Uterus (tissue), 2 donors: ENCODE data around the gene SGK1.

Source experiments
- CTCF ChIP-seq, 4 experiments: fragments of 200-600 bp in 2 of 4; fragments of 450-650 bp in 2 of 4; sonication (generic) in 2 of 4; IDR thresholded peaks; one replicate each; pipeline ENCODE4 v1.5.1; 2016 to 2019; ENCODE audit warnings: antibody characterized with exemption in 4 of 4, mild to moderate bottlenecking in 2 of 4, moderate library complexity in 1 of 4
- POLR2A ChIP-seq, 2 donors: fragments of 450-650 bp; IDR thresholded peaks; one replicate each; pipeline ENCODE4 v1.6.1; 2016; ENCODE audit warnings: antibody characterized with exemption in 2 of 2, mild to moderate bottlenecking in 1 of 2, moderate library complexity in 1 of 2

GRCh38 chr6:134162932-134163331 lies 155.0 kb downstream of the SGK1 start:
- TF ChIP-seq CTCF (IDR thresholded peaks at IDR 0.05) (no peak), POLR2A (IDR thresholded peaks at IDR 0.05) (no peak)
